ENCODE measurements around the gene DBR1. TPM values are rescaled to one million over a fixed set of nuclear protein-coding genes. Genes with fewer than 3 reads are reported as not detected.

Gene DBR1
- total and polyA plus RNA-seq, 2 donors from 2014 or later = 8.5 to 18.9 TPM

DNA sequence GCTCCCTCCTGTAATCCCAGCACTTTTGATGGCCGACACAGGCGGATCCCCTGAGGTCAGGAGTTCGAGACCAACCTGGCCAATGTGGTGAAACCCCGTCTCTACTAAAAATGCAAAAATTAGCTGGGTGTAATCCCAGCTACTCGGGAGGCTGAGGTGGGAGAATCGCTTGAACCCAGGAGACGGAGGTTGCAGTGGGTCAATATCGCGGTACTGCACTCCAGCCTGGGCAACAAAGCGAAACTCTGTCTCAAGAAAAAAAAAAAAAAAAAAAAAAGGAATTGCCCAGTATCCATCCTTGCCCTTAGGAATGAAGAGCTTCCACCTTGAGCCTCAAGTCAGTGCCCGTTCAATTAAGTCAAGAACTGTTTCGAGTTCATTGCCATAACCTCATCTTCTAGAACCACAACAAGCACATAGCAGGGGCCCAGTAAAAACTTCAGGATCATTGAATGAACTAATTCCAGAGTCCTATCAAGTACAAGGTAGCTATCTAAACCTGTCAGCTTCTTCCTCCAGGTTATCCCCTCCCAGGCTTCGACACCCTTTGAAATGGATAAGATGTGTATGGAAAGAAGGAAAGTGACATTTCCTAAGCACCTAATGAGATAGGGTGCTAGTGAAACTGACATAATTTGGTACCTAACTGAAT, 826 bp downstream of the DBR1 start:
- H3K4me1 ChIP-seq (ENCODE audit: control insufficient read depth in 2 of 3, insufficient read depth in 2 of 3, low read depth in 1 of 3, low read length in 3 of 3) = peaks cover 0 to 11% (median 4%) of the 10 kb centered on the region in 3 donors
- FAIRE-seq (no peak), DNase-seq (peak in 1 of 5 donors; percentile 14)
- peak overlapping the region; percentile 60 to 86 (median 81) for H3K9ac ChIP-seq (ENCODE audit: low read length in 3 of 3)
- H3K27me3 ChIP-seq (ENCODE audit: control insufficient read depth, insufficient read depth, low read length) = no peaks in the 10 kb centered on the region
- peak overlapping the region; percentile 76 to 98 (median 88) for H3K4me3 ChIP-seq (ENCODE audit: low read length in 3 of 3)
- TF ChIP-seq CTCF (IDR thresholded peaks at IDR 0.05; ENCODE audit: borderline replicate concordance, extremely low read depth, insufficient read depth) = no peak
- H3K36me3 ChIP-seq (ENCODE audit: control insufficient read depth in 2 of 3, insufficient read depth in 3 of 3, low read length in 3 of 3) = peaks cover 0 to 3% (median 3%) of the 10 kb centered on the region in 3 donors
- intact Hi-C loops (cut with DNase I) = no loop called here
- H3K9me3 ChIP-seq (ENCODE audit: control insufficient read depth in 2 of 3, insufficient read depth in 1 of 3, low read length in 3 of 3) = no peaks in the 10 kb centered on the region
- H3K27ac ChIP-seq (ENCODE audit: low read depth in 2 of 2, low read length in 2 of 2) = peak overlapping the region in 1 of 2 donors; percentile 83

GRCh38 chr3:138172625-138173024, 2.1 kb downstream of the DBR1 start:
- FAIRE-seq (no peak), DNase-seq (no peak)
- H3K4me3 ChIP-seq (ENCODE audit: low read length in 3 of 3) = no peak overlapping the region
- TF ChIP-seq CTCF (IDR thresholded peaks at IDR 0.05; ENCODE audit: borderline replicate concordance, extremely low read depth, insufficient read depth) = no peak
- H3K27ac ChIP-seq (ENCODE audit: low read depth in 2 of 2, low read length in 2 of 2) = no peak overlapping the region
- no peaks in the 10 kb centered on the region for H3K27me3 ChIP-seq (ENCODE audit: control insufficient read depth, insufficient read depth, low read length)
- intact Hi-C loops (cut with DNase I) = no loop called here
- peaks cover 0 to 11% (median 4%) of the 10 kb centered on the region in 3 donors for H3K4me1 ChIP-seq (ENCODE audit: control insufficient read depth in 2 of 3, insufficient read depth in 2 of 3, low read depth in 1 of 3, low read length in 3 of 3)
- no peak overlapping the region for H3K9ac ChIP-seq (ENCODE audit: low read length in 3 of 3)
- H3K9me3 ChIP-seq (ENCODE audit: control insufficient read depth in 2 of 3, insufficient read depth in 1 of 3, low read length in 3 of 3) = no peaks in the 10 kb centered on the region
- peaks cover 0 to 4% (median 3%) of the 10 kb centered on the region in 3 donors for H3K36me3 ChIP-seq (ENCODE audit: control insufficient read depth in 2 of 3, insufficient read depth in 3 of 3, low read length in 3 of 3)

GRCh38 chr3:138165061-138165460, 9.7 kb downstream of the DBR1 start:
- H3K9ac ChIP-seq (ENCODE audit: low read length in 3 of 3) = no peak overlapping the region
- no peak for TF ChIP-seq CTCF (IDR thresholded peaks at IDR 0.05; ENCODE audit: borderline replicate concordance, extremely low read depth, insufficient read depth)
- H3K36me3 ChIP-seq (ENCODE audit: control insufficient read depth in 2 of 3, insufficient read depth in 3 of 3, low read length in 3 of 3) = peaks cover 11 to 18% (median 16%) of the 10 kb centered on the region in 3 donors
- DNase-seq (no peak), FAIRE-seq (no peak)
- H3K4me1 ChIP-seq (ENCODE audit: control insufficient read depth in 2 of 3, insufficient read depth in 2 of 3, low read depth in 1 of 3, low read length in 3 of 3) = no peaks in the 10 kb centered on the region
- H3K27ac ChIP-seq (ENCODE audit: low read depth in 2 of 2, low read length in 2 of 2) = no peak overlapping the region
- no peak overlapping the region for H3K4me3 ChIP-seq (ENCODE audit: low read length in 3 of 3)
- no peaks in the 10 kb centered on the region for H3K9me3 ChIP-seq (ENCODE audit: control insufficient read depth in 2 of 3, insufficient read depth in 1 of 3, low read length in 3 of 3)
- H3K27me3 ChIP-seq (ENCODE audit: control insufficient read depth, insufficient read depth, low read length) = no peaks in the 10 kb centered on the region
- intact Hi-C loops (cut with DNase I) = no loop called here
